GM23338 (cell line): ENCODE results near the gene NOP10. TPM values are rescaled to one million over a fixed set of nuclear protein-coding genes. Genes with fewer than 3 reads are reported as not detected.

ENCODE experiments used
- ATAC-seq: fragments of 200-7000 bp; cut with Tn5 transposase; 3 replicates; pipeline ENCODE4 v1.9.1; 2020
- DNase-seq: peaks from one replicate; pipeline ENCODE4 v3.0.0-alpha.2; 2015; ENCODE audit warnings: low spot score
- H2AFZ ChIP-seq: fragments of 200-600 bp; sonication (generic); 2 replicates; pipeline ENCODE4 v1.8.0; 2016; ENCODE audit warnings: antibody characterized with exemption, mild to moderate bottlenecking, moderate library complexity
- H3F3A ChIP-seq: fragments of 200-600 bp; sonication (generic); replicated peaks from 2 replicates; pipeline ENCODE4 v1.8.0; 2017; ENCODE audit warnings: antibody characterized with exemption, mixed run types, low read depth
- H3K27ac ChIP-seq: fragments of 200-600 bp; sonication (generic); 2 replicates; pipeline ENCODE4 v1.6.1; 2016; ENCODE audit warnings: low read depth
- H3K27me3 ChIP-seq: fragments of 200-600 bp; sonication (generic); 2 replicates; pipeline ENCODE4 v1.8.0; 2016; ENCODE audit warnings: mild to moderate bottlenecking, mixed run types, moderate library complexity; ENCODE audit not compliant: insufficient read depth
- H3K36me3 ChIP-seq: fragments of 200-600 bp; sonication (generic); 2 replicates; pipeline ENCODE4 v1.8.0; 2016; ENCODE audit warnings: mild to moderate bottlenecking; ENCODE audit not compliant: insufficient read depth
- H3K4me1 ChIP-seq: fragments of 200-600 bp; sonication (generic); 2 replicates; pipeline ENCODE4 v1.8.0; 2016; ENCODE audit warnings: mild to moderate bottlenecking, moderate library complexity; ENCODE audit not compliant: insufficient read depth
- H3K4me2 ChIP-seq: fragments of 200-600 bp; sonication (generic); 2 replicates; pipeline ENCODE4 v1.7.1; 2017; ENCODE audit warnings: mixed run types
- H3K4me3 ChIP-seq: fragments of 200-600 bp; sonication (generic); 2 replicates; pipeline ENCODE4 v1.6.1; 2016; ENCODE audit warnings: mixed run types
- H3K79me2 ChIP-seq: fragments of 200-600 bp; sonication (generic); replicated peaks from 2 replicates; pipeline ENCODE4 v1.8.0; 2017; ENCODE audit warnings: mild to moderate bottlenecking; ENCODE audit not compliant: insufficient read depth
- H3K9me2 ChIP-seq: fragments of 200-600 bp; sonication (generic); 2 replicates; pipeline ENCODE4 v1.8.0; 2017; ENCODE audit not compliant: insufficient read depth
- H4K20me1 ChIP-seq: fragments of 200-600 bp; sonication (generic); replicated peaks from 2 replicates; pipeline ENCODE4 v1.8.0; 2017; ENCODE audit warnings: mild to moderate bottlenecking; ENCODE audit not compliant: insufficient read depth
- H3K27ac Mint-ChIP-seq: 2 replicates; pipeline ENCODE4 v1.8.0; 2020; ENCODE audit warnings: inconsistent platforms, mild to moderate bottlenecking, moderate library complexity, mixed read lengths
- H3K27me3 Mint-ChIP-seq: 3 replicates; pipeline ENCODE4 v1.8.0; 2022; ENCODE audit warnings: low read depth, mild to moderate bottlenecking, moderate library complexity, mixed read lengths, inconsistent platforms; ENCODE audit not compliant: insufficient read depth, poor library complexity
- H3K36me3 Mint-ChIP-seq: 3 replicates; pipeline ENCODE4 v1.8.0; 2021; ENCODE audit warnings: low read depth, mild to moderate bottlenecking, inconsistent platforms, moderate library complexity, mixed read lengths
- H3K4me1 Mint-ChIP-seq: 3 replicates; pipeline ENCODE4 v1.8.0; 2020; ENCODE audit warnings: mild to moderate bottlenecking, inconsistent platforms, mixed read lengths
- H3K4me3 Mint-ChIP-seq: 3 replicates; pipeline ENCODE4 v1.8.0; 2021; ENCODE audit warnings: moderate library complexity, mild to moderate bottlenecking, inconsistent platforms, mixed read lengths
- H3K9me3 Mint-ChIP-seq: 3 replicates; pipeline ENCODE4 v1.8.0; 2020; ENCODE audit warnings: moderate library complexity, mild to moderate bottlenecking, inconsistent platforms, mixed read lengths
- CREB1 ChIP-seq: fragments of 250-450 bp; sonication (Bioruptor Pico); IDR thresholded peaks from 2 replicates; pipeline ENCODE4 v1.5.0; 2020; ENCODE audit warnings: low read depth, mild to moderate bottlenecking, moderate library complexity
- CTCF ChIP-seq, 2 experiments: fragments of 200-600 bp in 1 of 2; sonication (generic) in 1 of 2; conservative IDR thresholded peaks; 2 replicates each; pipeline versions ENCODE4 v1.5.1 to v1.6.1; 2016 to 2017; ENCODE audit warnings: antibody characterized with exemption in 2 of 2, low read depth in 2 of 2, mild to moderate bottlenecking in 2 of 2, moderate library complexity in 1 of 2
- EZH2 ChIP-seq: fragments of 200-600 bp; sonication (generic); IDR thresholded peaks from one replicate; pipeline ENCODE4 v1.8.0; 2017; ENCODE audit warnings: antibody characterized with exemption, mild to moderate bottlenecking, low read depth; ENCODE audit not compliant: unreplicated experiment
- JUNB ChIP-seq: IDR thresholded peaks from one replicate; pipeline ENCODE4 v1.6.1; 2016; ENCODE audit warnings: antibody characterized with exemption; ENCODE audit not compliant: unreplicated experiment
- NANOG ChIP-seq: IDR thresholded peaks from 2 replicates; pipeline ENCODE4 v1.6.1; 2016; ENCODE audit warnings: antibody characterized with exemption, borderline replicate concordance
- POLR2AphosphoS5 ChIP-seq: IDR thresholded peaks from 2 replicates; pipeline ENCODE4 v1.6.1; 2016; ENCODE audit warnings: antibody characterized with exemption, low read depth
- REST ChIP-seq: IDR thresholded peaks from one replicate; pipeline ENCODE4 v1.6.1; 2018; ENCODE audit warnings: antibody characterized with exemption; ENCODE audit not compliant: unreplicated experiment
- STAT1 ChIP-seq: IDR thresholded peaks from one replicate; pipeline ENCODE4 v1.6.1; 2016; ENCODE audit warnings: antibody characterized with exemption; ENCODE audit not compliant: unreplicated experiment
- ZNF462 ChIP-seq: fragments of 250-450 bp; sonication (Bioruptor Pico); IDR thresholded peaks from 2 replicates; pipeline ENCODE4 v1.5.0; 2020; ENCODE audit warnings: mild to moderate bottlenecking, moderate library complexity
- polyA plus RNA-seq: library from polyadenylated mRNA; unstranded; fragments of >200 nt; fragmentation: Nextera tagmentation; extraction: Ambion mirVana; gene quantifications from 2 replicates; pipeline ENCODE4 v1.2.1, GENCODE V29; 2016
- total RNA-seq: library from RNA; depleted of rRNA; stranded (reverse); fragments of >200 nt; shearing (Covaris generic); gene quantifications from 2 replicates; pipeline ENCODE4 v1.2.3, GENCODE V29; 2014

Gene NOP10
- total and polyA plus RNA-seq, 2 experiments from 2014 or later: 417 to 718 TPM

- no peak overlapping the region for H3K4me2 ChIP-seq
Observed at GRCh38 chr15:34301058-34301457, 41.9 kb downstream of the NOP10 start.

More at GRCh38 chr15:34301058-34301457, 41.9 kb downstream of the NOP10 start:
- no peaks in the 10 kb centered on the region for H3K4me1 ChIP-seq
- no peak overlapping the region for H2AFZ ChIP-seq
- H3K4me3 Mint-ChIP-seq: no peak overlapping the region
- H3K79me2 ChIP-seq: no peaks in the 10 kb centered on the region
- no peaks in the 10 kb centered on the region for H3K9me2 ChIP-seq
- H3K9me3 Mint-ChIP-seq: no peaks in the 10 kb centered on the region
- no peaks in the 10 kb centered on the region for H3K36me3 ChIP-seq
- ATAC-seq (no peak), DNase-seq (no peak)
- no peak for TF ChIP-seq CTCF (conservative IDR thresholded peaks at IDR 0.05; ENCODE audit: low read depth in 2 of 2)
- no peak for TF ChIP-seq NANOG
- TF ChIP-seq EZH2: no peak
- no peak for TF ChIP-seq ZNF462 (CRISPR knock-in tag)
- TF ChIP-seq CREB1 (CRISPR knock-in tag): no peak
- TF ChIP-seq REST: no peak
- TF ChIP-seq JUNB: no peak
- no peak for TF ChIP-seq POLR2AphosphoS5
- no peak for TF ChIP-seq STAT1
- H3K36me3 Mint-ChIP-seq: no peaks in the 10 kb centered on the region
- H4K20me1 ChIP-seq: no peaks in the 10 kb centered on the region; the same call in 1 of the 2 replicates
- H3K27me3 ChIP-seq: no peaks in the 10 kb centered on the region
- no peak overlapping the region for H3K4me3 ChIP-seq
- no peak overlapping the region for H3K27ac ChIP-seq
- H3K4me1 Mint-ChIP-seq: no peaks in the 10 kb centered on the region
- H3K27me3 Mint-ChIP-seq: no peaks in the 10 kb centered on the region
- H3K27ac Mint-ChIP-seq: no peak overlapping the region
- H3F3A ChIP-seq: no peaks in the 10 kb centered on the region
